Right renal cortex interstitium (tissue), 3 donors: ENCODE data around the gene CALML3. TPM values are rescaled to one million over a fixed set of nuclear protein-coding genes. Genes with fewer than 3 reads are reported as not detected.

Experiments used
- DNase-seq, 3 donors: peaks; one replicate each; pipeline ENCODE4 v3.0.0-alpha.2; 2013; ENCODE audit warnings: low read depth in 3 of 3, low spot score in 2 of 3
- polyA plus RNA-seq, 3 donors: library from polyadenylated mRNA; unstranded; fragments of 120-200 nt; gene quantifications; one replicate each; pipeline ENCODE4 v1.2.1, GENCODE V29; 2013; ENCODE audit not compliant: insufficient read length in 3 of 3

The CALML3 gene
- polyA plus RNA-seq, 3 donors, result 0.10 TPM; not detected in 2

GRCh38 chr10:5490698-5491464, 33.9 kb upstream of the CALML3 start:
- no peak for DNase-seq

- no peak for DNase-seq
Observed at GRCh38 chr10:5491477-5491876, 33.3 kb upstream of the CALML3 start.

- DNase-seq, result no peak
Observed at GRCh38 chr10:5492322-5492855, 32.4 kb upstream of the CALML3 start.

- no peak for DNase-seq
Observed at GRCh38 chr10:5492929-5493576, 31.7 kb upstream of the CALML3 start.

DNA sequence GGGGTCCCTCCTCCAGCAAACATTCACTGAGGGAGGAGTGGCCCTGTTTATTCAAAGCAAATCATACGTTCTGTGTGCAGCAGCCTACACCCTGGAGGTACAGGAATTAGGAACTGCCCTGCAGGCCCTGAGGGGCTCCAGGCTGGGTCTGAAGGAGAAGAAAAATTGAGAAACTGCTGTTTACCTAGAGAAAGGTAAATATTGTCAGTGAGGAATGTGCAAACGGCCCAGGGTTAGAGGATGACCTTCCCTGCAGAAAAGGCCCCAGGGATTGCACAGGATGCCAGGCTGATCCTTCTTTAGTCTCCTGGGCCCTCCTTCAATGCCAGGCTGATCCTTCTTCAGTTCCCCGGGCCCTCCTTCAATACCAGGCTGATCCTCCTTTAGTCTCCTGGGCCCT, 31.1 kb upstream of the CALML3 start:
- DNase-seq, result no peak

DNA sequence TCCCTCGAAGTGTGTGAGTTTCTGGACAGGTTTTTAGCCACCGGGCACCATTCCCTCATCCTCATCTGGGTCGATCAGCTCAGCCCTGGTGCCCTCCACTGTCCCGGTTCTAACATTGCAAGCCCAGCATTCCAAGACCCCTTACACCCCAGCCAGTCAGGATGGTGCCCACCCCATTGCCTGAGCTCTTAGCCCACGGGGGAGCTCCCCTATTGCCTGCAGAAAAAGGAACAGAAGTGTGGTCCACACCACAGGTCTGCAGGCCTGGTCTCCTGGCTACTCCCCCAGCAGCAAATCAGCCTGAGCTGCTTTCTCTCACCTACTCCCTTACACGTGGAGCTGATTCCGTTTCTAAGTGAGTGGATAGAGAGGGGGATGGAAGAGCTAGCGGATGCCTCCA, 30.1 kb upstream of the CALML3 start:
- no peak for DNase-seq

GRCh38 chr10:5496261-5497250, 28.2 kb upstream of the CALML3 start:
- no peak for DNase-seq

GRCh38 chr10:5497289-5497688, 27.5 kb upstream of the CALML3 start:
- no peak for DNase-seq

DNA sequence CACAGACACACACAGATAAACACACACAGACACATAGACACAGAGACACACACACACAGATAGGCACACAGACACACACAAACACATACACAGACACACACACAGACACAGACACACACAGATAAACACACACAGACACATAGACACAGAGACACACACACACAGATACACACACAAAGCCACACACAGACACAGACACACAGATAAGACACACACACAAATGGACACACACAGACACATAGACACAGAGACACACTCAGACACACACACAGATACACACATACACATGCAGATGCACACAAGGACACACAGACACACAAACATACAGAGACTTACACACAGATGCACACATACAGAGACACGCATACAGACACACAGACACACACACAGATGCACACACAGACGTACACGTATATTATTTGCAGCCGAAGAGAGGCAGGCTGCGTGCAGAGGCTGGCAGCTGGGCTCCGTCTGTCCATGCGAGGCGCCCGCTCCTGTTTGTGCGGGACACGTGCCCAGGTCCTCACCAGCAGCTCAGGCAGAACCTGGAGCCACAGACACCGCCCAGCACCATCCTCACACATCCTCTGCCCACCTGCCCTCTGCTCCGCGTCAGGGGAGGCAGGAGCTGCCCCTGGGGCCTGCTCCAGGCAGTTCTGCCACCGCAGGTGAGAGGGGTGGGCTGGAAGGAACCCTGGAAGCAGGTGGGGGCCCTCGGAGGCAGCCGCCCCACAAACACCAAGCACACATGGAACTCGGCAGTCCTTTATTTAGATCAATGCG, 26.6 kb upstream of the CALML3 start:
- no peak for DNase-seq

GRCh38 chr10:5498791-5499492, 25.8 kb upstream of the CALML3 start:
- no peak for DNase-seq

DNA sequence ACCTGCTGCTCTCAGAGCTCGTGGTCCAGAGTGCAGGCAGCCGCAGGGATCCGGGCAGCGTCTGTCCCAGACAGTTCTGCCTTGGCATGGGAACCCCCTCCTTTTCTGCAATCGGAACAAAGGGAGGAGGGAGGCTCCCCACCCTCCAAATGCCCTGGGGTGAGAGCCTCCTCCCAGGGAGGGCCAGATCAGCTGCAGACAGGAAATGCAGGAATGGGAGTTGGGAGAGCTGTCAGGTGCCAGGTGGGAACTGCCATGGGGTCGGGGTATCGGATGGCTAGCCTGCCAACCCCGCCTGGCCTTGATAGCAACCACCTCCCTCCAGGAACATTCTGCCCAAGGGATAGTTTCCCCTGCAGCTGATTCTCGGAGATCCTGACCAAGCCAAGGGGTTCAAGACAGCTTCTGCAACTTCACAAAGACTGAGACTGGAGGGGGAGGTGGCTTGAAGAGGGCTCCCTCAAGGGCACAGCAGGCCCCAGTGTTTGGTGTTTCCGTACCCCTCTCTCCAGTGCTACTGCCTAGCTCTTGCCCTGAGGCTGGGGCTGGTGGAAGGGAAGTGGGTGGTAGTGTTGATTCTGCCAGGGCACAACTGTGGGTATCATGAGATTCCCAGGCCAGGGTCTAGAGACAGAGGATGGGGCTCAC, 25.1 kb upstream of the CALML3 start, which contains the start of gene CALML5:
Gene CALML5 (minus strand): TSS at position 78 of the 648 bp plus-strand sequence. CDS start 132 bp downstream, outside the sequence.
- DNase-seq, result no peak

GRCh38 chr10:5500162-5500670, 24.5 kb upstream of the CALML3 start:
- no peak for DNase-seq

DNA sequence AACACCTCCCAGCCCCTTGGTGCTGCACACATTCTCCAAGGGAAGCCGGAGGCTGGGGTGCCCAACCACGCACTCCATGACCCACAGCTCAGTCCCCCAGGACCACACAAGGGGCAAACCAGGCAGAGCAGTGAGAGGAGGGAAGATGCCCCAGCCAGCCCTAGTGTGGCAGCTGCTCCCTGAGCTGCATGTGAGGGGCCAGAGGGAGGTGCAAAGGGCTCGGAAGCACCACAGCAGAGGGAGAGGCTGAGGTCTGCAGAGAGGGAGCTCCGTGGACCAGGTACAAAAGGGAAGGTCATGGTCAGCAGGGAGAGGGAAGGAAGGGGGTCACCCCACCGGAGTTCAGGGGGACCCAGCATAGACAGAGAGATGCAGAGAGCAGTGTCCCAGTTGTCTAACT, 23.9 kb upstream of the CALML3 start:
- no peak for DNase-seq

- no peak for DNase-seq
Observed at GRCh38 chr10:5502061-5502521, 22.7 kb upstream of the CALML3 start.

DNA sequence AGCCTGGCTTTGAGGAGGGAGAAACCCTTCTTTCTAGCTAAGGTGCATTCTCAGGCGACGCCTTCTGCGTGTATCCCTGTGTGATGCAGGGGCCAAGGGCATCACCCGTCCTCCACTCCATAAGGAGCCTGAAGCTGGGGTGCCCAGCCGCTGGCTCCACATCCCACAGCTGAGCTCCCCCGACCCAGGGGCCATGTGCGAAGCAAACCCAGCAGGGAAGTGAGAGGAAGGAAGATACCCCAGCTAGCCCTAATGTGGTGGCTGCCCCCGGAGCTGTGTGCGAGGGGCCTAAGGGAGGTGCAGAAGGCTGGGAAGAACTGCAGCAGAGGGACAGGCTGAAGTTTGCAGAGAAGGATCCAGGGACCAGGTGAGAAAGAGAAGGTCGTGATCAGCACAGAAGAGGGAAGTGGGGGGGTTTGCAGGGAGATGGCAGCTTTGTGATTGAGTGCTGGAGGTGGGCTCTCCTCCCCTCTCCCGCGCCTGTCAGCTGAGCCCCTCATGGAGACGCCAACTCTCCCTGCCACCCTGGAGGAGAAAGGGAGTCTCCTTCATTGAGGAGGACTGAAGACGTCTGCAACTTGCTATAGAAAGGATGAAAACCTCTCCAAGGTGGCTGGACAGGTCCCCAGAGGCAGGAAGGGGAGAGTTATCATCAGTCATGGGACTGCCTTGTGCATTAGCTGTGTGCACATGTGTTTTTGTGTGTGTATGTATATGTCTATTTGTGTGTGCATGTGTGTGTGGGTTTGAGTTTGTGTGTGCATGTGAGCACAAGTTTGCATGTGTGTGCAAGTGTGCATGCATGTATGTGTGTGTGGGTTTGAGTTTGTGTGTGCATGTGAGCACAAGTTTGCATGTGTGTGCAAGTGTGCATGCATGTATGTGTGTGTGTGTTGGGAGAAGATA, 21.9 kb upstream of the CALML3 start:
- no peak for DNase-seq

DNA sequence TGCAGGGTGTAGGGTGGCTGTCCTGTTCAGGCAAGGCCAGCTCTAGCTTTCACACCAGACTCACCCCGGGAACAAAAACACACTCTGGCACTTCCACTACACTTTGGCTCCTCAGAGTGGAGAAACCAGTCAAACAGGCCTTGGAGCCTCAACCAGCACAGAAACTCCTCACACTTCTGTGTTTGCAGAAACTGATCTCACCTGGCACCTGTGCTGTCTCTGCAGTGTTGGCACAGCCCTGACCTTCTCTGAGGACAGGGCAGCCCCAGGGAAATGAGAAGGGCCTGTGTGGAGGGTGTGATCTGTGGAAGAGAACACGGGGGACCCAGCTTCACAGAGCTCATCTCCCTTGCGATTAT, 21.3 kb upstream of the CALML3 start:
- peak in 2 of 3 donors; percentile 25 to 40 for DNase-seq
